HG02642 (cell line): ENCODE results near the gene TAAR6.
"Not testable (repeated sequence)": the region's sequence is repeated elsewhere in the genome, so short reads cannot be mapped to it uniquely, and the experiment has no call there.

Source experiments
- ATAC-seq: cut with Tn5 transposase; IDR thresholded peaks from one replicate; pipeline ENCODE4 v1.9.1; 2021; ENCODE audit warnings: mild to moderate bottlenecking; ENCODE audit not compliant: unreplicated experiment, poor library complexity

TAAR6 gene

DNA sequence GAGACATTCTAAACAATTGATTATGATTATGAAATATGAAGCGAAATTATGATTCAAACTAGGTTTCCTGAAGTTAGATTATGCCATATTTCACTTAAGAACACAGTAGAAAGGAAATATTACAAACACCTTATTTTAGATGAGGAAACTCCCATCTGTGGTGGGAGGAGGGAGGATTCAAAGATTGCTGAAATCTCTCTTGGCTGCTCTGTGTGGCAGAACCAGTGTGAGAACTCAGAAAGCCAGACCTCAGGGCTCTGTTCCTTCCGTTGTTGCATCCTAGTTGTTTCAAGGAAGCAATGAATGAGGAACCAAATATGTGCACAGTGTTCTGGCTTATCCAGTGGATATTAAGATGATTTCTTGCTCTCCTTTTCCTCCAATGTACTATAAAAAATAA is 17.3 kb downstream of the TAAR6 start:
- no peak for ATAC-seq

DNA sequence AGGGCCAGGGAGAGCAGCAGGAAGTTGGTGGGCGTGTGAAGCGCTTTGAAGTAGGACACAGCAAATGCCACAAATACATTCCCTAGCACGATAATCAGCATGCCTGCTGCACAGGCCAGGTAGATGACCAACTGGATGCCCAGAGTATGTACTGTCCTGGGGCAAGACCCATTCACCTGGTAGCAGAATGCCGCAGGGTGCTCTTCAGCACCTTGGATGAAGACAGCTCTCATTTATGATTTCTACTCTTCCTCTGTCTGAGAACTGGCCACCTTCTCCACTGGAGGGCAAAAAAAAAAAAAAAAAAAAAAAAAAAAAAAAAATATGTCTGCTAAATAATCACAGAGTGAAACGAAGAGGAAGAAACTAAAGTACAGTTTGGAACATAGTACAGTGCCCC is 19.3 kb downstream of the TAAR6 start, which contains the start of gene TAAR5:
Gene TAAR5, minus strand, starts transcription at position 288 of the 400 bp plus-strand sequence. Its CDS starts 55 bp downstream, at position 233.
- no peak for ATAC-seq

DNA sequence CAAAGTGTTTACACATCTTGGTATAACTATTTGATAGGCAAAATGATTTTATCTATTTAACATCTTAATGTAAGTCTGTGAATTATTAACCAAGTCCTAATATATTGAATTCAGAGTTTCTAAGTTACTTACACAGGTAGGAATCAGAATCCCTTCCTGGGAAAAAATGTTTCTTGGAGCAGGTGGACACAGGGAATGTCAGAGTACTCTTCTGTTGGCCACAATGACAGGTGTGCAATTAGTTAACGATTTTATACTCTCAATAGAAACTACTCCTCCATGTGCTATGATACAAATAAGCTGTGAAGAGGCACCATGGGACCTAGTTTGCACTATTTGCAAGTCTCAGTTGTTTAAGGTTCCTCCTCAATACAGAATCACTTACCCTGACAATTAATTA is 20.2 kb downstream of the TAAR6 start:
- no peak for ATAC-seq

DNA sequence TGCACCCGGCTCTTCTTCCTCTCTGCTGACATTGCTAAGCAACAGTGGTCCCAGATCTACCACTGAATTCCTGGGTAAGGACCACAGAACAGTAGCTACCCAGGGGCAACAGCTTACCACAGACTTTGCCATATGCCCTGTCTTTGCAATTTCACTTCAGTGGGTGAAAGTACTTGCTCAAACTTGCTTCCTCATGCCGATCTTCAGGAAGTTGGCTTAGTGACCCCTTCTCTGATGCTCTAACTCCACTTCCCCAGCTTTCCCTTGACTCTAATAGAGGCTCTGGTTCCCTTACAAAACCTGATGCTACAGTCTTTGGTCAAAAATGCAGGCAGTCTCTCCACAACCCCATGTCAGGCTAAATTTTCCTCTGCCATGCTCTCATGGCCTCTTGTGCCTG is 22.7 kb downstream of the TAAR6 start:
- ATAC-seq, result no peak

DNA sequence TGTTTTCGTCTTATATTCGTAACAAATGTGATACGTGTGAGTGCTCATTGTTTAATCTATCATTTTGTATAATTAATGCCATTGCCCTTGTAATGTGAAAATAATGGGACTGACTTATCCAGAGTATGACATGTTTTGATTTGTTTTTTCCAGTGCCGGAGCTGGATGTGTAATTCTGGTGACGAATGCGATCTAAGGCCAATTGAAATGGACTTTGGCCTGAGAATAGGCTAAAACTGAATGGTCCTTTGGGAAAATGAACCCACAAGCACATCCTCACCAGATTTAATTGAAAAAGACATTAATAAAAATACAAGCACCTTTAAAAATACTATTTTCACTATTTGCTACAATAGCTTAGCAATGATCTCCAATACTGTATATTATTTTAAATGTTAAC is 26.1 kb downstream of the TAAR6 start:
- ATAC-seq, result no peak

DNA sequence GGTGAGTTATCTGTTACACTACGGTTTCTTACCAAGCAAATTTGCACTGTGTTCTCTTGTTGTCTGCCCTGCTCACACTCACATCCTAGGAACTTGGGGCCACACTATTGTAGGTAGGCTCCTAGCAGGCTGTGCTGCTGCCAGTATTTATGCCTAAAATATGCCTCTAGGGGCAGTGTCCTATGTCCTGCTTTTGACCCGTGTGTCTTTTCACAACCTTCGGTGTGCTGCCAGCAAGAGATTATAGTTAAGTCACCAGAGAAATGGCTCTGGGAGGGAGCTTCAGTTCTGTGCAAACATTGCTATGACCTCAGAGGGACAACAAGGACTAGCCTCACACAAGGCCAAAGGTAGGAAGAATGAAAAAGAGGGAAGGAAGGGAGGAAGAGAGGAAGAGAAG is 28.4 kb downstream of the TAAR6 start:
- ATAC-seq, result peak; percentile 80

DNA sequence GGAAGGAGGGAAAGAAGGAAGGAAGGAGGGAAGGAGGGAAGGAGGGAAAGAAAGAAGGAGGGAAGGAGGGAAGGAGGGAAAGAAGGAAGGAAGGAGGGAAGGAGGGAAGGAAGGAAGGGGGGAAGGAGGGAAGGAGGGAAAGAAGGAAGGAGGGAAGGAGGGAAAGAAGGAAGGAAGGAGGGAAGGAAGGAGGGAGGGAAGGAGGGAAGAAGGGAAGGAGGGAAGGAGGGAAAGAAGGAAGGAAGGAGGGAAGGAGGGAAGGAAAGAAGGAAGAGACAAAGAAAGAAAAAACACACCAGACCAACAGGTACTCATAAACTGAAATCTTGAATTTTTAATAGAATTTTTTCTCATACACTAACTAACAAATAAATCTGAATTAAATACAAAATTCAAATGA is 30.8 kb downstream of the TAAR6 start:
- not testable (repeated sequence) for ATAC-seq

DNA sequence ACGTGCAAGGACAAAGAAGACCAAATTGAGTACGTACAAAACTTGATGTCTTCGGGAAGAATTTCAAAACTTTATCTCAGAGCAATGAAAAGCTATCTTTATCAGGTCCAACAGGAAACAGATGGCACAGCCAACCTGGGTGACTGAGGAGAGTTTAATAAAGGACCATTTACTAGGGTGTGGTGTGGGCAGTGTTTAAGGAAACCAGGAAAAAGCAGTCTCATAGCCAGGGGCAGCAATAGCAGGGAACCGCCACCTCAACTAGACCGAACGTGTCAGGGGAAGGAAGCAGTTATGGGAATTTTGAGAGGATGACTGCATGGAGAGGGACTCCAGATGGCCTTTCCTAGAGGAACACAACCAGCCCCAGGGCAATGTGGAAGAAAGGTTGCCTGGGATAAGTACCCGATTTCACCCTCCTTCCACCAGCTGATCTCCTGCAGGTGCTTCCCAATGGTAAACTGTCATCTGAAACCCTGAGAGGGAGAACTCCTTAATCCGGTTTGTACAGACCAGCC is 34.6 kb downstream of the TAAR6 start:
- ATAC-seq, result no peak

DNA sequence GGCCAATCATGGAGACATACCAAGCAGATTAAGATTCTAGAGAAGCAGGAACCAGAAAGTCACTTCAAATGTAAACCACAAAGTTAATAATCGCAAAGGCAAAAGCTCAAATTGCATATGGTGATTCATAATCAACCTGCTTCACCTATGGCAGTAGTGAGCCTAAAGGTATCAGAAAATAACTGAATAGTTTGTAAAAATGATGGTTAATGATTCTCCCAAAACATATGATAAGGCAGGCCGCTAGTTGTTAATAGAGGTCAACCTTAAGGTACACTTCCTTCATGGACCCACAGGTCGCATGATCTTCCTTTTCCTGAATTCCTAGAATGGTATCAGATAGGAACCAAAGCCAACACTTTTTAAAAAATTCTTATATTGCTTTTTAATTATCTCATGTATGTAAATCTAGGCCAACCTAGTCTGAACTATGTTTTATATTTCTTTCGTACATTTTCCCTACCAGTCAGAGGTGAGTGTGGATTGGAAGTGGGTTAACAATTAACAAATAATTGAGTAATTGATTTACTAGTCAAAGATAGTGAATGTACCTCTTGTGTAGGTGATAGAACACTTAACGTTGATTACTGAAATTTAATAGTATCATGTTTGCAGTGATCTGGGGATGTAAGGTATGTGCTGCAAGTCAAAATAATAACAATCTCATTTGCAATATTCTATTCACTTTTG is 37.6 kb downstream of the TAAR6 start:
- ATAC-seq, result peak; percentile 48

DNA sequence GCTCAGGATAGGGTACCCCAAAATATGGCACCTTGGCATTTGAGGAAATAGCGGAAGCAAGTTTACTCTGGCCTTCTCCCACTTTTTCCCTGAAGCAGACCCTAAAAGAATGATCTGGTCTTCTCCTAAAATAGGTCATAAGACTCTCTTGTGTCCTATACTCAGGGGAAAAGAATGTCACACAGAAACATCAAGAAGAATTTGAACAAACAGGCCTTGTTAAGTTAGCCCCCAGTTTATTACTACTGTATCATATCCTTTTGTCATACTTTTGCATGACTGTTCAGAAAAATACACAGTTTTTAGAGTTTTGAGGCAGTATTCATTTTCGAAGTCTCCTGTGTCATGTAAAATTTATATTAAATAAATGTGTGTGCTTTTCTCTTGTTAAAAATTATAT is 41.5 kb downstream of the TAAR6 start:
- no peak for ATAC-seq

DNA sequence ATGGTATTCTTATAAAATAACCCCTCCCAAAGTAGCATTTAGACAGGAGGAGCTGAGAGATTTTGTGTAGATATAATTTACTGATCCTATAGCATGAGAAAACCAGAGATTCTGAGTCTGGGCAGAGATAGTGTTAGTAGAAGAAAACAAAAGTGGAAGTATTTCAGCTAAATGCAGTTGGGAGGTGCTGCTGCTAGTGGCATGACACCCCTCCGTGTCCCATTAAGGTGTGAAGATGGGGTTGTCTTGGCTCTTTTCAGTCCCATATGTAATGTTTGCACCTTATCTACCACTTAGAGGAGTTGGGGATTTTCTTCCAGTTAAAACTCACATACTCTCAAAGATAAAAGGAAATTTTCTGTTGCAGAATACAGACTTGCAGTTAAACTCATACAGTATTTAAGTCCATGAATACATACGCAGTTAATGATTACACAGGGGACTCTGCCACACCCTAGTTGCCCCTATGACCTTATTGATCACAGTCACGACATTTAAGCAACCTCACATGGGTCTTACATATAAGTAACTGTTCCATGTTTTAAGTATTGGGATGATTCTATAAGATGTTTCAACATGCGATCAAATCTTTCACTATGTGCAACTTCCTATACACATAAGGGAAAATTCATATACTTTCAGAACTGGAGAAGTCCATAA is 42.5 kb downstream of the TAAR6 start:
- ATAC-seq, result no peak

DNA sequence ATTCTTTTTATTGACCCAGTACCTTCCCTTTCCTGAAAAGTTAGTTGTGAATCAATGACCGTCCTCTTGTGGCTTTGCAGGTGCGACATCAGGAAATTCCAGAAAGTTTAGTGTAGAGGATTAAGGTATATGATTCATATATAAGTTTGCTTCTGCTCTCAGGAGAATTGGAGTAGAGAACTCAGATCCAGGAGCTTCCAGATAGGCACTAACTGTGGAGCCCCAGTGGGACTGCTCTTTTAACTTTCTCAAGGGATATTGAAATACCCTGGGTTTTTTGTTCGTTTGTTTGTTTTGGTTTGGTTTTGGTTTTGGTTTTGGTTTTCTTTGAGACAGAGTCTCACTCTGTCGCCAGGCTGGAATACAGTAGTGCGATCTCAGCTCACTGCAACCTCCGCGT is 44.4 kb downstream of the TAAR6 start:
- ATAC-seq, result no peak

DNA sequence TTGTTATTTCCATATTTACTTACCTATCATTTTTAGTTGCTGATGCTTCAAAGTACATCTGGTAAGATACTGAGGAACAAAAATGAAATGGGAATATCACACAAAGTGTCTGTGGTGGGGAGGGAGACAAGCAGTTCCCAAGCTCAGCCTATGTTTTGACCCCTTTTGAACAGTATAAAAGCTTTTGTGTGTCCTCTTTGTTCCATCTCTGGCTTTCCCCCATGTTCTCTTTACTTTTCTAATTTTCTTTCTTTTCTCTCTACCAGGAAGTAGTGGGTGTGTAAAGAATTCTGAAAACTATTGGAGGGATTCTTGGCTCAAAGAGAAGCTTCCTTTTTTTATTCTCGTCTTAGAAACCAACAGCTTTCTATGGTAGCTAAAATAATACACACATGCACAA is 46.6 kb downstream of the TAAR6 start:
- no peak for ATAC-seq
